Stimulated activated CD4-positive, alpha-beta T cell treated with anti-CD3 and anti-CD28 coated beads, Interleukin-4, amount 100 ng/mL, for 4 hours (primary cell): ENCODE measurements around the gene SLC9B1.
"Not testable (repeated sequence)": the region's sequence is repeated elsewhere in the genome, so short reads cannot be mapped to it uniquely, and the experiment has no call there.

ENCODE experiments used
- DNase-seq, 2 experiments: peaks; one replicate each; pipeline ENCODE4 v3.0.0-alpha.2; 2020

The SLC9B1 gene

DNA sequence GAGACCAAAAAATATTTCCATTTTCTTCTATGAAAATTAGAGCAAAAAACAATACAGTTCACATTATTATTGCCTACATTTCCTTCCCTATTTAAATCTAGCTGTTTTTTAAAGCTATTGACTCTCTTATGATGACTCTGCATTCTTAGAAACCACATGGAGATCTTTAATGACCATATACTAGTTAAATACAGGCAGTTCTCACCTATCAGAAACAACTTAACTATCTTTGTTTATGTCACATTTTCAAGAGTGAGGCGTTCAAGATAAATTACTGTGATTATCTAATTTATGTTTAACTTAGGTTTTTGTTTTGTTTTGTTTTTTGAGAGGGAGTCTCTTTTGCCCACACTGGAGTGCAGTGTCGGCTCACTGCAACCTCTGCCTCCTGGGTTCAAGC is 147.7 kb downstream of the SLC9B1 start:
- DNase-seq = no peak

DNA sequence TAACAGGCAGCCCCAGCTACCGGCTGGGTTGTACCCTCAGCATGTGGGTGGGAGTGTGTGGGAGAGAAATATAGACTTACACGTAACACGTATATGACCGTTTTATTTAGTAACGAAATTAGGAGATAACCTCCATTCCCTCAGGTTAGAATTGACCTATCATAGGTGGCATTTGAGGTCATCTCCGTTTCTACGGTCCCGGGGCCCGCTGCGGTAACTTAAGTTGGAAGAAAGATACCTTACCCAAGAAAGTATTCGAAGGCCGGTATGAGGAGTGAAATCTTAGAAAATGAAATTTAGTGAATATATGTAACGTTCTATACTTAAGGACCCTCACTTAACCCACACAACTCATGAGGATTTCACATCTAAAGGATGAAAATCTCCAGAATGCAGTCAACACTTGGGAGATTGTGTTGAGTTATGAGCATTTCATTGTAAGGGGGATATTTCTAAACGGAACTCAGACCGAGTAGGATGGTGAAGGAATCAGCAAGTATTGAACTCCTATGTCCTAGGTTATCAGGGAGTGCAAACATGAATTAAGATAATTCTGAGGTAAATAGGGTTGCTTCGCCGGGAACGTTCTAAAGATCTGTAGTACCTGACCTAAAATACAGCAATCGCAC is 149.8 kb downstream of the SLC9B1 start:
- peak in 1 of 2 experiments; percentile 80 for DNase-seq

DNA sequence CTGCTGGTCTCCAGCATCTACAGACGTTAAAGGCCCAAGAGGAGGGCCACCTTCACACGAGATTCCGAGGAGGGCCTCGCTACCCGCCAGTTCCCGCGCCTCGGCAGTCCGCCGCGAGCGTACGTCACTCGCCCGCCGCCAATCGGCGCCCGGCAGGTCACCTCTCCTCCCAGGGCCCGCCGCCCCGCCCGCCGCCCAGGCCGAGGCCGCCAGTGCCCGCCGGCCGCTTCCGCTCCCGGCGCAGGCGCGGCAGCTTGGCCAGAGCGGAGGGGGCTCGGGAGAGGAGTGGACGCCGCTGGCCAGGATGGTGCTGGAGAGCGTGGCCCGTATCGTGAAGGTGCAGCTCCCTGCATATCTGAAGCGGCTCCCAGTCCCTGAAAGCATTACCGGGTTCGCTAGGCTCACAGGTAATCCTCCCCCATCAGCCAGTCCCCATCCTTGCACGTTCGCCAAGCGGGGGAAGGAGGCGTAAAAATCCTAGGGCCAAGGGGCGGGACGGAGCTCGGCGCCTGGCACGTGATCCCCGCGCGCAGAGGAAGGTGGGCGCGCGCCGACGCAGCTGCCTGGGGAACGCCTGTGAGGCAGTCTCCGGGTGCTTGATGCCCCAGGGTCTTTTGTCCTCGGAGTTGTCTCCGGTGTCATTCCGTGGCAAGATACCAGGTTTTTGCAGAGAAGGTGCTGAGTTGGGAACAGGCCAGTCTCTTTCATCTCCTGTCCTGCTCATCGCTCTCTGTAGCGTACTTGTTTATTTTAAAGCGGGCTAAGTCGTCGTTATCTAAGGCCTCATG is 150.5 kb downstream of the SLC9B1 start, which contains the start of gene CISD2:
TSS of gene CISD2 (plus strand) at position 212 of the 788 bp plus-strand sequence. CDS start at position 305, 93 bp downstream.
- peak; percentile 86 to 90 for DNase-seq

DNA sequence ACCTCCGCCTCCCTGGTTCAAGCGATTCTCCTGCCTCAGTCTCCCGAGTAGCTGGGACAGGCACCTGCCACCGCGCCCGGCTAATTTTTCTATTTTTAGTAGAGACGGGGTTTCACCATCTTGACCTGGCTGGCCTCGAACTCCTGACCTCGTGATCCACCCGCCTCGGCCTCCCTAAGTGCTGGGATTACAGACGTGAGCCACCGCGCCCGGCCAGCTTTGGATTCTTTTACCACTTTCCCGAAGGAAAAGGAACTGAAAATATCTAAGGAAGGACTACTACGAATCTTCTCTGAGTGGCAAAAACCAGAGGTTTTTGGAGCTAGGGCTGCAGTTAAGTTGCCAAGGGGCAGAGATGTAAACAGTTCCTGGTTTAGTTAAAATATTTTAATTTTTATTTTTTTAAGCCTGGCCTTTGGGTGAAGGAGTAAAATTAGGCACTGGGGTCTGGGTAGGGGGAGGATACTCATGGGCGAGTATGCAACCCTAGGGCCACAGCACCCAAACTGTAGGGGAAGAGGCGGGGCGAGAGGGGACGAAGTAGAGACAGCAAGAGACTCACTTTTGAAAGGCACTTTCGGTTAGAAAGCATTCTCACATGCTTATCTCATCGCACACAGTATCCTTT is 151.2 kb downstream of the SLC9B1 start:
- peak in 1 of 2 experiments; percentile 10 for DNase-seq

DNA sequence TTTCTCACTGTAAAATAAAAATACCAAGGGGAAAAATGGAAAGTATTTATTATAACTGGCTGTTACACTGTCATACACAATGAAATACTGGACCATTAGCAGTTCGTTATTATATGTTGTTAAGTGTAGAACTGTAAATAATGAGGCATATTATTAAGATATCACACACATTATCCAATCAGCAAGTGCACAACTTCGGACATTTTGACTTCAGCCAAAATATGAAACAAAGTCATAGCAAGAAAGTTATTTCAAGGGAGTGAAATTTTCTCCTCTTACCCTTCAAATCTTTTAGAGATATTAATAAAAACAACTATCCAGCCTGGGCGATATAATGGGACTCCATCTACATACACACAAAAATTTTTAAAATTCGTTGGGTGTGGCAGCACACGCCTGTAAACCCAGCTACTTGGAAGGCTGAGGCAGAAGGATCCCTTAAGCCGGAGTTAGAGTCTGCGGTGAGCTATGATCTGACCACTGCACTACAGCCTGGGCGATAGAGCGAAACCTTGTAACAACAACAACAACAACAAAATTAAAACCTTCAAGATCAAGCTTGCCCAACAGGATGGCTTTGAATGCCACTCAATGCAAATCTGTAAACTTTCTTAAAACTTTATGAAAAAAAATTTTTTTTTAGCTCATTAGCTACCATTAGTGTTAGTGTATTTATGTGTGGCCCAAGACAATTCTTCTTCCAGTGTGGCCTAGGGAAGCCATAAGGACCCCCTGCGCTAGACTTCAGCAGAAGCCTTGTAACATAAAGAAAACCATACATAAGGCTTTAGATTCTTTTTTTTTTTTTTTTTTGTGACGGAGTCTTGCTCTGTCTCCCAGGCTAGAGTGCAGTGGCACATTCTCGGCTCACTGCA is 152.0 kb downstream of the SLC9B1 start:
- DNase-seq = no peak

DNA sequence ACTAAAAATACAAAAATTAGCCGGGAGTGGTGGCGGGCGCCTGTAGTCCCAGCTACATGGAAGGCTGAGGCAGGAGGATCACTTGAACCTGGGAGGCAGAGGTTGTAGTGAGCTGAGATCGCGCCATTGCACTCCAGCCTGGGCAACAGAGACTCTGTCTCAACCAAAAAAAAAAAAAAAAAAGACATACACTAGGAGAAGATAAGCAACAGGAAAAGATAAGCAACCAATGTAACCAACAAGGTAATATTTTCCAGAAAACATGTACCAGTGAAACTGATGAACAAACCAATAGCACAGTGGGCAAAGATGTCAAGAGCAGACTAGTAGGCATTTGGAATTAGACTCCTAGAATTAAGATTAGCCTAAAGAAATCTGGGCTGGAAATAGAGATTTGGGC is 154.2 kb downstream of the SLC9B1 start:
- not testable (repeated sequence) for DNase-seq

DNA sequence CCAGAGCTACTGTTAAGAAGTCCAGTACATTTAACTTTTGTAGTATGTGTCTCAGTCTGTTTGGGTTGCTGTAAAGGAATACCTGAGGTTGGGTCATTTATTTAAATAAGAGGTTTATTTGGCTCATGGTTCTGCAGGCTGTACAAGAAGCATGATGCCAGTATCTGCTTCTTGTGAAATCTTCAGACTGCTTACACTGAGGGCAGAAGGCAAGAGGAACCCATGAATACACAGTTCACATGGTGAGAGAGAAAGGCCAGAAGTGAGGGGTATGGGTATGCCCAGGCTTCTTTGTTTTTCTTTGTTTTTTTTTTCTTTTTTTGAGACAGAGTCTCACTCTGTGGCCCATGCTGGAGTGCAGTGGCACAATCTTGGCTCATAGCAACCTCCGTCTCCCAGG is 156.8 kb downstream of the SLC9B1 start:
- DNase-seq = no peak

DNA sequence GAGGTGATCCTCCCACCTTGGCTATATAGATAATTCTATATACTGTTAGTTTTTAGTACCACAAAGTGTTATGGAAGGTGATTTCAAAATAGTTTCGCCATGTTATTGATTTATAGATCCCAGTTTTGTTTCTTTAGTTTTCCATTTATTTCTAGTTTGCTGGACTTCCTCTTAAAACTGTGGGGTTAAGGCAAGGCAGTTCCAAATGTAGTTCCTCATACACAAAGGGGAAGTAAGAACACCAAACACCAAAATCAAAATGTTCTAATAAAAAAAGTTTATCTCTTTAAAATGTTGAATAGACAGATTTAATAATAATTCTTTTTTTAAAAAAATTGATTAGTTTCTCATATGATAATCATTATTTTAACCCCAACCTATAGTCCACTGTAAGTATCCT is 157.5 kb downstream of the SLC9B1 start:
- DNase-seq = no peak

DNA sequence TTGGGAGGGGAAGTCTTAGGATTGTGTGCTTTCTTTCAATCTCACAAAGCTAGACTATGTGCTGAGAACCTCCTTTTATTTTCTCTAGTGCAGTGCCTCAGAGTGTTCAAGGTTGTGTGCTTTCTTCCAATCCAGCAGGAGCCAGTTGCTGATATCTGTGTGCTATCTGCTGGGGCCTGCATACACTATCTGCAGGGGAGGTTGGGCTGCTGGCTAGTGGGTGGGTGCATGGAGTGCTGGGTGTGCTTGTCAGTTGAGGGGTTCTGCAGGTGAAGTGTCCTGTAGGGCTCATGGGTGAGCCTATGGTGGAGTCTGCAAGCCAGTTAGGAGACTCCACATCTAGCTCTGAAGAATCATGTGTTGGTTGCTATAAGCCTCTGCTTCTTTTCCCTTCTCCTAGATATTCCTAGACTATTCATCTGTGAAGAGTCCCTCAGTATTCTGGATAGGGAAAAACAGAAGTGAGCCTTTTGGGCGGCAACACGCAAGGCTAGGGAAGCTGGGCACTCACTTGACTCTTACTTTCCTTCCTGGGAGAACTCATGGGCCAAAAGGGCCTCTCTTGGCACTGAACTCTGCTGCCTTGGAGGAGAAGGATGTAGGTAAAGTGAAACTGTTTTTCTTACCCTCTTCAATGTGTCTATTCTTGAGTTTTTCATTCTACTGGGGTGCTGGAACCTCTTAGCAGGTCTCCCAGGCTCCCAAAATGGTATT is 158.7 kb downstream of the SLC9B1 start:
- DNase-seq = no peak

DNA sequence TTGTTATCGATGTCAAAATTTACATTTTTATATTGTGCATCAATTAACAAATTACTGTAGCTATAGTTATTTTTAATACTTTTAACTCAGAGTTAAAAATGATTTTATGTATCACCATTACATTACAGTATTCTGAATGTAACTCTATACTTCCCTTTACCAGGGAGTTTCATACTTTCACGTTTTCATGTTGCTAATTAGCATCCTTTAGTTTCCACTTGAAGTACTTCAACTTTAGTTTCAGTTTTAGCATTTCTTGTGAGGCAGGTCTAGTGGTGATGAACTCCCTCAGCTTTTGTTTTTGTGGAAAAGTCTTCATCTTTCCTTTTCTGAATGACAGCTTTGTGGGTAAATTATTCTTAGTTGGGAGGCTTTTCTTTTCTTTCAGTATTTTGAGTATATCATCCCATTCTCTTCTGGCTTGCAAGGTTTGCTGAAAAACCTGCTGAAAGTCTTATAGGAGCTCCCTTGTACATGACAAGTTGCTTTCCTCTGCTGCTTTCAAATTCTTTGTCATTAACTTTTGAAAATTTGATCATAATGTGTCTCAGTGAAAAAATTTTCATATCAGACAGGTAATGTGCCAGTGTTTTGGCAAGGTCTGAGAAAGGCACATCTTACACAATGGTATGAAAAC is 160.6 kb downstream of the SLC9B1 start:
- DNase-seq = no peak
